CD4-positive, alpha-beta memory T cell (primary cell): ENCODE data around the gene GVQW3. TPM values are rescaled to one million over a fixed set of nuclear protein-coding genes. Genes with fewer than 3 reads are reported as not detected.
A peak's percentile ranks its signal among the peaks of the same experiment; 100 is the strongest.

Experiments
- CTCF ChIA-PET: fragments of 350-600 bp; sonication (Branson Sonifier 250); formaldehyde crosslinking; loops from one replicate; lab custom pipeline; 2021; ENCODE audit warnings: inconsistent platforms; ENCODE audit not compliant: partially characterized antibody; lab: Charles Lee
- POLR2A ChIA-PET: fragments of 350-600 bp; sonication (Branson Sonifier 250); formaldehyde crosslinking; loops from one replicate; lab custom pipeline; 2021; ENCODE audit not compliant: partially characterized antibody; lab: Charles Lee
- DNase-seq, 5 donors: peaks; one replicate each; pipeline versions ENCODE4 v3.0.0 to v3.0.0-alpha.2; 2020 to 2022; ENCODE audit warnings: mixed read lengths in 1 of 5
- H3K27ac ChIP-seq: one replicate; pipeline ENCODE4 v1.7.0; 2013; ENCODE audit warnings: low read depth, low read length
- H3K27me3 ChIP-seq: 2 replicates; pipeline ENCODE4 v1.7.0; 2013; ENCODE audit warnings: mild to moderate bottlenecking, low read length, moderate library complexity; ENCODE audit not compliant: insufficient read depth
- H3K36me3 ChIP-seq: 2 replicates; pipeline ENCODE4 v1.7.0; 2013; ENCODE audit warnings: mild to moderate bottlenecking, low read length, moderate library complexity; ENCODE audit not compliant: insufficient read depth
- H3K4me1 ChIP-seq: 2 replicates; pipeline ENCODE4 v1.7.0; 2013; ENCODE audit warnings: mild to moderate bottlenecking, low read length, moderate library complexity; ENCODE audit not compliant: insufficient read depth
- H3K4me3 ChIP-seq, 2 donors: one replicate each; pipeline ENCODE4 v1.7.0; 2013; ENCODE audit warnings: low read length in 2 of 2, mild to moderate bottlenecking in 1 of 2
- H3K9me3 ChIP-seq, 2 donors: one replicate each; pipeline ENCODE4 v1.7.0; 2013; ENCODE audit warnings: low read length in 2 of 2, control low read depth in 1 of 2; ENCODE audit not compliant: control insufficient read depth in 1 of 2
- H3K27ac Mint-ChIP-seq, 7 donors: one replicate each; pipeline ENCODE4 v1.8.0; 2020 to 2021; ENCODE audit warnings: mixed read lengths in 7 of 7, mild to moderate bottlenecking in 6 of 7, inconsistent platforms in 3 of 7, moderate library complexity in 3 of 7
- H3K27me3 Mint-ChIP-seq, 2 donors: one replicate each; pipeline ENCODE4 v1.8.0; 2020 to 2021; ENCODE audit warnings: mixed read lengths in 2 of 2
- H3K36me3 Mint-ChIP-seq, 2 donors: one replicate each; pipeline ENCODE4 v1.8.0; 2020 to 2021; ENCODE audit warnings: mixed read lengths in 2 of 2, inconsistent platforms in 1 of 2, mild to moderate bottlenecking in 1 of 2
- H3K4me1 Mint-ChIP-seq, 4 donors: one replicate each; pipeline ENCODE4 v1.8.0; 2020 to 2021; ENCODE audit warnings: mixed read lengths in 4 of 4, mild to moderate bottlenecking in 1 of 4
- H3K4me3 Mint-ChIP-seq, 8 donors: one replicate each; pipeline ENCODE4 v1.8.0; 2020 to 2021; ENCODE audit warnings: mixed read lengths in 8 of 8, mild to moderate bottlenecking in 7 of 8, moderate library complexity in 6 of 8, inconsistent platforms in 3 of 8
- H3K9me3 Mint-ChIP-seq, 8 donors: one replicate each; pipeline ENCODE4 v1.8.0; 2020 to 2021; ENCODE audit warnings: mixed read lengths in 8 of 8, mild to moderate bottlenecking in 5 of 8, inconsistent platforms in 3 of 8, moderate library complexity in 1 of 8
- intact Hi-C: fragments of 100-400 bp; cut with micrococcal nuclease; formaldehyde crosslinking; loops from one replicate; pipeline ENCODE4 v1.15.1; 2023
- polyA plus RNA-seq, 2 donors: library from polyadenylated mRNA; unstranded; fragments of 300-500 nt; fragmentation: Illumina TruSeq; gene quantifications; one replicate each; pipeline ENCODE4 v1.2.3, GENCODE V29; 2021
- total RNA-seq, 2 experiments: library from RNA; stranded (reverse); gene quantifications; one replicate each; pipeline ENCODE4 v1.2.3, GENCODE V29; 2021

GVQW3 gene
- total and polyA plus RNA-seq, 4 experiments from 2014 or later: 1.7 to 10.1 (median 5.7) TPM

DNA sequence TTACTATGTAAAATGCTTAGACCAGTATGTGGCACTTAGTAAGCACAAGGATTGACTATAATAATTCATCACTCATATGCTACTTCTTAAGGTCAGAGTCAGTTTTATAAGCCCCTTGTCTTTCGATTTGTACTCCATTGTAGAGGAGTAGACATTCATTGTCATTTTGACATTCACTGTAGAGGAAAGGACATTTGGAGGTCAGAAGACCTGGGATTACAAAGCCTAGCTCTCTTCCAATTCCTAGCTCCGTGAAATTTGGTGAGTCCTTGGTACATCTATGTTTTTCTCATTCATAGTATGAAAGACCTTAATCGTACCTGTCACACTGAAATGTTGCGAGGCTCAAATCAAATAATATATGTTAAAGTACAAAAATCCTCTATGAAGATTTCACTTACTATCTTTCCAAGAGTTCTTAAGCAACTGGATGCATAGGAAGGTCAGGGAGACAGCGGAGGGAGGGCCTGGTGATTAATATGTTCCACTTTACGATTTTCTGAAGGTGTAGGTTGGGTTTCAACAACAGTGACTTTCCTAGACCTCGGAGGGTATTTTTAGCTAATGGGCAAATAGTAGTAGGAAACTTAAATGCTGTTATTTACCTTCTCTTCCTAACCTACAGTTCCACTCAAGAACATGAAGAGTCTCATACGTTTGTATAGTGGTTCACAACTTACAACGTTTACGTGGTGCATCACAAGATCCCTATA lies 62.3 kb downstream of the GVQW3 start:
- Mint-ChIP-seq H3K4me1 (peaks cover 24 to 40% (median 32%) of the 10 kb centered on the region in 4 donors), H3K27ac (peak overlapping the region; percentile 94 to 98 (median 98)), H3K27me3 (no peaks in the 10 kb centered on the region), H3K36me3 (peaks cover 7 to 16% of the 10 kb centered on the region in 2 donors), H3K4me3 (peak overlapping the region; percentile 90 to 97 (median 97)), H3K9me3 (no peaks in the 10 kb centered on the region)
- H3K27ac ChIP-seq: peak overlapping the region; percentile 92
- no peak for DNase-seq
- H3K27me3 ChIP-seq: no peaks in the 10 kb centered on the region
- peak overlapping the region; percentile 78 to 84 for H3K4me3 ChIP-seq
- POLR2A ChIA-PET: no interaction called here
- H3K36me3 ChIP-seq: no peaks in the 10 kb centered on the region
- no peaks in the 10 kb centered on the region for H3K9me3 ChIP-seq
- intact Hi-C loops: loop anchor here (10.0 kb wide), 1 partner anchor 629 kb away; the partner anchor contains the start of gene UVRAG
- CTCF ChIA-PET: no interaction called here
- peaks cover 30% of the 10 kb centered on the region for H3K4me1 ChIP-seq

DNA sequence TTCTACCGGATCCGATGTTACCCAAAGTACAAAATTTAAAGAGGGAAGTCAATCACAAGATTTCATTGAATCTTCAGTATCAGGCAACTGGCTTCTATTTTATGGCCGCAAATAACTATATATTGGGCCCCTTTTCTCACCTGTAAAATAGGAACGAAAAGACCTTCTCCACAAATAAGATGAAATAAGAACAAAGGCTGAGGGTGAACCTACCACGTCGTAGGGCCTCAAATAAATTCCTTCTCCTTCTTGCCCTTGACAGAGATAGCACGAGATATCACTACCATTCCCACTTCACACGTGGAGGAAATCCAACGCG lies 62.9 kb downstream of the GVQW3 start:
- Histone ChIP-seq H3K36me3 (no peaks in the 10 kb centered on the region), H3K9me3 (no peaks in the 10 kb centered on the region), H3K4me3 (peak overlapping the region; percentile 78 to 84), H3K4me1 (peaks cover 30% of the 10 kb centered on the region), H3K27me3 (no peaks in the 10 kb centered on the region), H3K27ac (peak overlapping the region; percentile 92)
- POLR2A ChIA-PET: interaction anchor here (0.6 kb wide), 2 partner anchors 17 to 63 kb away, joined by 3 read pairs; partner anchors contain the start of genes GVQW3 and THAP12
- H3K9me3 Mint-ChIP-seq: no peaks in the 10 kb centered on the region
- CTCF ChIA-PET: no interaction called here
- DNase-seq: no peak
- no peaks in the 10 kb centered on the region for H3K27me3 Mint-ChIP-seq
- intact Hi-C loops: loop anchor here (1.0 to 10.0 kb wide), 3 partner anchors 63 to 629 kb away; partner anchors contain the start of genes GVQW3, THAP12 and UVRAG
- peak overlapping the region; percentile 90 to 97 (median 97) for H3K4me3 Mint-ChIP-seq
- H3K36me3 Mint-ChIP-seq: peaks cover 12 to 19% of the 10 kb centered on the region in 2 donors
- peak overlapping the region; percentile 94 to 98 (median 98) for H3K27ac Mint-ChIP-seq
- peaks cover 25 to 40% (median 33%) of the 10 kb centered on the region in 4 donors for H3K4me1 Mint-ChIP-seq

DNA sequence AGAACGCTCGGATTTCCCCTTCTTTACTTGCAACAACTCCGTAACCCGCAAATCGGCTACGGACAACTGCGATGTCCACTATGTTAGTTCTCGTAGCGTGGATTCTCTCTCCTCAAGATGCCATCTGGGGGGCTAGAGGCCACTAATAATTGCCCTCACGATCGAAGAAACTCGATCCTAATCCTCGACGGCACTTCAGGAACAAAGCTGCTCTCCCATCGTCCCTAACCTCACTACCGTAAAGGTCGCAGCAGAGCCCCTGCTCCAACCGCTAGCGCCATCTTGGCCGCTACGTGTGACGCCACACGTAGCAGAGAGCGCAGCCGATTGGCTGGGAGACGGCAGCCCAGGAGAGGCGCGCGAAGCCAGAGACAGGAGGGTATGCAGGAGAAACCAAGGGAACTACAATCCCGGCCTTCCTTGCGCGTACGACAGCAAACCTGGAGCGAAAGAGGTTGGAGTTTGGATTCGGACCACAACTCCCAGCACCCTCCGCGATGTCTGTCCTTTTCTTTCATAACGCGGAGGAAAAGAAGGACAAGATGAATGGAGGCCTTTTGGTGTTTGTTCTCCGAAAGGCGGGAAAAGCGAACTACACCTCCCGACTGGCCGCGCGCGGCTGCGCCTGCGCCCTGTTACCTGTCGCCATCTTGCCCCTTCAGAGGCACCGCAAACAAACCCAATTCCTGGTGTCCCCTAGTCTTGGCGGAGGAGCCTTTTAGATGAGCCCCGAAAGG lies 63.4 kb downstream of the GVQW3 start, which contains the start of gene EMSY:
Gene EMSY, plus strand, starts transcription at position 635 of the 737 bp plus-strand sequence. CDS start 1,921 bp downstream, outside the sequence.
- POLR2A ChIA-PET: interaction anchor here (0.6 to 1.4 kb wide), 4 partner anchors 16 to 64 kb away, joined by 3 to 4 read pairs (median 3); partner anchors contain the start of genes GVQW3 and THAP12

DNA sequence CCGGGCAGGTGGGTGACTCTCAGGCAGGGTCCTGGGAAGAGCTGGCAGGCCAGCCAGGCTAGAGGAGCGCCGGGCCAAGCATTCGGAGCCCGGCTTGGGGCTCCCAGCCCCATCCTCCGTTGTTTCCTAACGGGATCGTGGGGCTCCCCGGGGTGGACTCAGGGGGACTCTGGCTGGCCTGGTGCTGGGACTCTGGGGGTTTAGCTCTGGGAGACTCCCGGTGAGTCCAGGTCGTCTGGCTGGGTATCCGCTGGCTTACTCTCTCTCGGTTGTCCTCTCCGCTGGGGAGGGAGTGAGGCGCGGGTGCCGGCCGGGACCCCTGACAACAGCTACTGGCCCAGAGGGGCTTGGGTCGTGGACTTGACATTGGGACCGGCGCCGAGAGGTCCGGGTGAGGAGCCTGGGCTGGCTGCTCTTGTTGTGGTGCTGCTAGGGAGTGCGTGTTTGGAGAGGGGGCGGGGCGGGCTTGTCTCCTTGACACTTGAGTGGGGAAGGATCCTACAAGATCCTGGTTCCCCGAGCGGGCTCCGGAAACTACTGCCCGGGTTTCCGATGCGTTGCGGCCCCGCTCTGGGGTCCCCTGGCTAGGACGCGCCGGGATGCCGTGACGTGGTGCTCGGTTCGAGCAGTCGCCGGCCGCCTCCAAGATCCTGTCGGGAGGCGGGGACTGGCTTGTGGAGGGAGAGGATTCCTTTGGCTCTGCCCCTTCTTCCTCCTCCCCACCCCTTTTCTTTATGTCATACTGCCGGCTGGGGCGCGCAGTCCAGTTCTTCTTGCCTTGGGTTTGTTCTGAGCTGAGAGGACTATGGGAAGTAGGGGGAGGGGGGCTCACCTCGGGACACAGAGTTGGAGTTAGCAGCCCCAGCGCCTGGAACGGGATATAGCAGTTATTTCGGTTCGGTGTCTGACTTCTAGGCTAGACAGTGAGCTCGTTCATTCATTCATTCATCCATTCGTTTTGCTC lies 64.3 kb downstream of the GVQW3 start:
- H3K4me3 ChIP-seq: peak overlapping the region; percentile 78 to 84
- no peaks in the 10 kb centered on the region for H3K27me3 ChIP-seq
- ChIA-PET POLR2A (interaction anchor here (0.9 to 1.4 kb wide), 2 partner anchors 59 to 65 kb away, joined by 3 to 4 read pairs; no protein-coding TSS in a partner anchor), CTCF (interaction anchor here (0.8 kb wide), 1 partner anchor 44 kb away, joined by 3 read pairs; no protein-coding TSS in a partner anchor)
- no peaks in the 10 kb centered on the region for H3K9me3 Mint-ChIP-seq
- H3K27ac ChIP-seq: peak overlapping the region; percentile 92
- peaks cover 20 to 32% of the 10 kb centered on the region in 2 donors for H3K36me3 Mint-ChIP-seq
- peak overlapping the region; percentile 90 to 97 (median 97) for H3K4me3 Mint-ChIP-seq
- H3K4me1 Mint-ChIP-seq: peaks cover 26 to 44% (median 34%) of the 10 kb centered on the region in 4 donors
- peak overlapping the region; percentile 94 to 98 (median 98) for H3K27ac Mint-ChIP-seq
- peak; percentile 17 to 64 (median 28) for DNase-seq
- H3K9me3 ChIP-seq: no peaks in the 10 kb centered on the region
- H3K36me3 ChIP-seq: no peaks in the 10 kb centered on the region
- intact Hi-C loops: loop anchor here (1.0 to 10.0 kb wide), 2 partner anchors 210 to 631 kb away; partner anchors contain the start of gene UVRAG
- no peaks in the 10 kb centered on the region for H3K27me3 Mint-ChIP-seq
- H3K4me1 ChIP-seq: peaks cover 30% of the 10 kb centered on the region

More for the DNA sequence above, 63.4 kb downstream of the GVQW3 start, which contains the start of gene EMSY:
- H3K4me1 Mint-ChIP-seq: peaks cover 25 to 40% (median 34%) of the 10 kb centered on the region in 4 donors
- H3K27ac Mint-ChIP-seq: peak within 1 kb of the TSS; percentile 94 to 98 (median 98)
- peak within 1 kb of the TSS; percentile 90 to 97 (median 97) for H3K4me3 Mint-ChIP-seq
- H3K9me3 Mint-ChIP-seq: no peaks in the 10 kb centered on the region
- CTCF ChIA-PET: no interaction called here
- peaks cover 30% of the 10 kb centered on the region for H3K4me1 ChIP-seq
- no peaks in the 10 kb centered on the region for H3K36me3 ChIP-seq
- intact Hi-C loops: loop anchor here (1.0 to 10.0 kb wide), 4 partner anchors 63 to 630 kb away; partner anchors contain the start of genes GVQW3, THAP12 and UVRAG
- no peaks in the 10 kb centered on the region for H3K9me3 ChIP-seq
- peak within 1 kb of the TSS; percentile 78 to 84 for H3K4me3 ChIP-seq
- peak within 1 kb of the TSS; percentile 92 for H3K27ac ChIP-seq
- H3K36me3 Mint-ChIP-seq: peaks cover 14 to 24% of the 10 kb centered on the region in 2 donors
- DNase-seq: peak; percentile 92 to 96 (median 94)
- no peaks in the 10 kb centered on the region for H3K27me3 Mint-ChIP-seq
- H3K27me3 ChIP-seq: no peaks in the 10 kb centered on the region

DNA sequence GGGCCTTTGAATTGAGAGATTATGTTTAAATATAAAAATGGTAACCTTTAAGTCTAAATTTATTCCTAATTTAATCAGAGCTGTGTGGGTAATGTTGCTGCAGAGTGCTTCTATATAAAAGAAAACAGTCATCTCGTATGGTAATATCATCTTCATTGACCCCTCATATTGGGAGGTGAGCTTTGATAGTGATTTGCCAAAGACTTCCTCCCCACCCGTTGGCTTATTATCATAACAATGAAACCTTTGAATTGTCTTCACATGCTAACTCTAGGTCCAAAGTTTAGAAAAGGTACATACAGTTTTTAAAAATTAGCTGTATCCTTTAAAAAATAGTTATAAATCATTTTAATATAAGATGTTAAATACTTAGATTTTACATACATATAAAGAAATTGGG lies 67.4 kb downstream of the GVQW3 start:
- H3K27ac Mint-ChIP-seq: no peak overlapping the region
- DNase-seq: no peak
- Histone ChIP-seq H3K27ac (no peak overlapping the region), H3K4me1 (peaks cover 18% of the 10 kb centered on the region), H3K36me3 (peaks cover 9% of the 10 kb centered on the region), H3K4me3 (no peak overlapping the region), H3K27me3 (no peaks in the 10 kb centered on the region), H3K9me3 (no peaks in the 10 kb centered on the region)
- H3K4me1 Mint-ChIP-seq: peaks cover 25 to 40% (median 30%) of the 10 kb centered on the region in 4 donors
- no peaks in the 10 kb centered on the region for H3K27me3 Mint-ChIP-seq
- peaks cover 34 to 51% of the 10 kb centered on the region in 2 donors for H3K36me3 Mint-ChIP-seq
- ChIA-PET CTCF (interaction anchor here (0.6 kb wide), 1 partner anchor 28 kb away, joined by 3 read pairs; no protein-coding TSS in a partner anchor), POLR2A (interaction anchor here (1.0 kb wide), 1 partner anchor 241 kb away, joined by 3 read pairs; no protein-coding TSS in a partner anchor)
- H3K4me3 Mint-ChIP-seq: no peak overlapping the region
- H3K9me3 Mint-ChIP-seq: no peaks in the 10 kb centered on the region
- intact Hi-C loops: loop anchor here (10.0 kb wide), 1 partner anchor 634 kb away; the partner anchor contains the start of gene UVRAG

DNA sequence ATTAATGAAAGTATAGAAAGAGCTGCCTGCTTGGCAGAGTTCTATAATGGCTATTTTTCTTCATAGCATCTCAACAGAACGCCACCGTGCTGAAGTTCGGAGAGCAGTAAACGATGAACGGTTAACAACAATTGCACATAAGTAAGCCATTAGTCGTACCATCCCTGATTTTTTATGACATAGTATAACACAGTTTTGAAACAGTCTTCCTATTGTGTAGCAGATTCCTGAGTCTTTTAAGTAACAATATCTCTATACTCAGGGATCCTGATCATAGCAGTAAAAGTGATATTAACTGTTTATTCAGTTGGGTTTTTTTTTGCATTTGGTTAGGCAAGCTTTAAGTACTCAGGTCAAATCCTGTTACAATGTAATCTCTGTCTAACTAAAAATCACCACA lies 72.1 kb downstream of the GVQW3 start:
- no peaks in the 10 kb centered on the region for H3K27me3 Mint-ChIP-seq
- H3K27ac Mint-ChIP-seq: peak overlapping the region in 1 of 7 donors; percentile 4
- peaks cover 34 to 52% of the 10 kb centered on the region in 2 donors for H3K36me3 Mint-ChIP-seq
- Histone ChIP-seq H3K27me3 (no peaks in the 10 kb centered on the region), H3K27ac (no peak overlapping the region), H3K4me3 (no peak overlapping the region), H3K9me3 (no peaks in the 10 kb centered on the region), H3K4me1 (no peaks in the 10 kb centered on the region), H3K36me3 (peaks cover 9% of the 10 kb centered on the region)
- peaks cover 0 to 15% (median 10%) of the 10 kb centered on the region in 4 donors for H3K4me1 Mint-ChIP-seq
- CTCF ChIA-PET: no interaction called here
- no peak for DNase-seq
- intact Hi-C loops: no loop called here
- no peaks in the 10 kb centered on the region for H3K9me3 Mint-ChIP-seq
- no peak overlapping the region for H3K4me3 Mint-ChIP-seq
- POLR2A ChIA-PET: no interaction called here
